ENCODE data around the gene P3R3URF. TPM values are rescaled to one million over a fixed set of nuclear protein-coding genes. Genes with fewer than 3 reads are reported as not detected.
A peak's percentile ranks its signal among the peaks of the same experiment; 100 is the strongest.

Gene P3R3URF
- total and polyA plus RNA-seq, 9 of the 15 experiments (the other 6 are each of a cell fraction or from before 2014, with no cell fraction given): not detected

- TF ChIP-seq NELFE (IDR thresholded peaks at IDR 0.05; ENCODE audit: insufficient read depth, insufficient read length) (no peak), ZNF766 (CRISPR knock-in tag; conservative IDR thresholded peaks at IDR 0.05) (no peak), ZNF740 (CRISPR knock-in tag; IDR thresholded peaks at IDR 0.05) (no peak), ZNF740 (tag; IDR thresholded peaks at IDR 0.05) (no peak), ZEB2 (IDR thresholded peaks at IDR 0.05) (no peak), NCOR1 (IDR thresholded peaks at IDR 0.05) (no peak), ZNF668 (CRISPR knock-in tag; IDR thresholded peaks at IDR 0.05) (no peak), ZBTB43 (CRISPR knock-in tag; IDR thresholded peaks at IDR 0.05) (no peak), KDM4B (IDR thresholded peaks at IDR 0.05; ENCODE audit: borderline replicate concordance in 2 of 2, low read depth in 1 of 2) (no peak), SIRT6 (IDR thresholded peaks at IDR 0.05; ENCODE audit: low read depth, low read length) (no peak), CBX3 (IDR thresholded peaks at IDR 0.05; ENCODE audit: borderline replicate concordance in 1 of 2, low read length in 2 of 2) (no peak), SMAD1 (IDR thresholded peaks at IDR 0.05; ENCODE audit: low read depth, low read length, partially characterized antibody) (no peak), HLTF (IDR thresholded peaks at IDR 0.05) (no peak), ZBTB2 (IDR thresholded peaks at IDR 0.05) (no peak), SMARCA5 (IDR thresholded peaks at IDR 0.05) (0 out of 2 replicates have a peak, but pooled peaks have one; percentile 4), NR3C1 (CRISPR knock-in tag; IDR thresholded peaks at IDR 0.05) (no peak), CBX1 (IDR thresholded peaks at IDR 0.05; ENCODE audit: low read depth) (no peak), SRSF7 (optimal IDR thresholded peaks at IDR 0.05; ENCODE audit: low read depth, low read length) (no peak), SMARCB1 (IDR thresholded peaks at IDR 0.05; ENCODE audit: insufficient read length, low read depth) (no peak), ZFP1 (CRISPR knock-in tag; IDR thresholded peaks at IDR 0.05) (no peak), RFX1 (IDR thresholded peaks at IDR 0.05) (no peak; the same call in 1 of the 2 replicates), MEF2A (IDR thresholded peaks at IDR 0.05; ENCODE audit: control insufficient read depth, low read depth, low read length) (no peak), SRSF1 (IDR thresholded peaks at IDR 0.05; ENCODE audit: low read depth, low read length) (no peak)
- TF ChIP-seq, protein P1, sequence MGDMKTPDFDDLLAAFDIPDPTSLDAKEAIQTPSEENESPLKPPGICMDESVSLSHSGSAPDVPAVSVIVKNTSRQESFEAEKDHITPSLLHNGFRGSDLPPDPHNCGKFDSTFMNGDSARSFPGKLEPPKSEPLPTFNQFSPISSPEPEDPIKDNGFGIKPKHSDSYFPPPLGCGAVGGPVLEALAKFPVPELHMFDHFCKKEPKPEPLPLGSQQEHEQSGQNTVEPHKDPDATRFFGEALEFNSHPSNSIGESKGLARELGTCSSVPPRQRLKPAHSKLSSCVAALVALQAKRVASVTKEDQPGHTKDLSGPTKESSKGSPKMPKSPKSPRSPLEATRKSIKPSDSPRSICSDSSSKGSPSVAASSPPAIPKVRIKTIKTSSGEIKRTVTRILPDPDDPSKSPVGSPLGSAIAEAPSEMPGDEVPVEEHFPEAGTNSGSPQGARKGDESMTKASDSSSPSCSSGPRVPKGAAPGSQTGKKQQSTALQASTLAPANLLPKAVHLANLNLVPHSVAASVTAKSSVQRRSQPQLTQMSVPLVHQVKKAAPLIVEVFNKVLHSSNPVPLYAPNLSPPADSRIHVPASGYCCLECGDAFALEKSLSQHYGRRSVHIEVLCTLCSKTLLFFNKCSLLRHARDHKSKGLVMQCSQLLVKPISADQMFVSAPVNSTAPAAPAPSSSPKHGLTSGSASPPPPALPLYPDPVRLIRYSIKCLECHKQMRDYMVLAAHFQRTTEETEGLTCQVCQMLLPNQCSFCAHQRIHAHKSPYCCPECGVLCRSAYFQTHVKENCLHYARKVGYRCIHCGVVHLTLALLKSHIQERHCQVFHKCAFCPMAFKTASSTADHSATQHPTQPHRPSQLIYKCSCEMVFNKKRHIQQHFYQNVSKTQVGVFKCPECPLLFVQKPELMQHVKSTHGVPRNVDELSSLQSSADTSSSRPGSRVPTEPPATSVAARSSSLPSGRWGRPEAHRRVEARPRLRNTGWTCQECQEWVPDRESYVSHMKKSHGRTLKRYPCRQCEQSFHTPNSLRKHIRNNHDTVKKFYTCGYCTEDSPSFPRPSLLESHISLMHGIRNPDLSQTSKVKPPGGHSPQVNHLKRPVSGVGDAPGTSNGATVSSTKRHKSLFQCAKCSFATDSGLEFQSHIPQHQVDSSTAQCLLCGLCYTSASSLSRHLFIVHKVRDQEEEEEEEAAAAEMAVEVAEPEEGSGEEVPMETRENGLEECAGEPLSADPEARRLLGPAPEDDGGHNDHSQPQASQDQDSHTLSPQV (IDR thresholded peaks at IDR 0.05): no peak
These were observed 3.9 kb upstream of the P3R3URF start (continued) for GRCh38 chr1:46180082-46180616.
